SH-SY5Y (cell line): ENCODE measurements around the gene EMX1.

Source experiments
- GATA2 ChIP-seq: IDR thresholded peaks from 2 replicates; pipeline ENCODE4 v1.6.1; 2011; ENCODE audit warnings: mild to moderate bottlenecking, low read depth, low read length
- GATA3 ChIP-seq: IDR thresholded peaks from 2 replicates; pipeline ENCODE4 v1.6.1; 2011; ENCODE audit warnings: low read depth, mild to moderate bottlenecking, low read length, moderate library complexity

DNA sequence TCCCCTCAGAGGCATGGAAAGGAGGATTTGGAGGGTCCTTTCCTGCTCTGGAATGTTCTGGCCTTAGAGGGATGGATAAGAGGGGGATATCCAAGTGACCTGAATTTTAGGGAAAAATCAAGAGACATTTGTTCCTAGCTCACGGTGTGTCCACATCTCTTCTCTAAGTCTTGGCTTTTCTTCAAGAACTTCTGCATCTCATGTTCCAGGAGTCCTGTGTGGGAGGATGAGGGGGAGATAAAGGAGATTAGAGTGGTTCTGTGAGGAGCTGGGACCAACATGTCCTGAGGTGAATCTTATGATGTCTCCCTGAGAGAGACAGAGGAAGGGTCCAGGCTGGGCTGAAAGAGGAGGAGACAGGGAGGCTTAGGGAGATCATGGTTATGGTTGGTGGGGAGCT is 11.7 kb downstream of the EMX1 start:
- TF ChIP-seq GATA2 (no peak), GATA3 (no peak)
